Gastrocnemius medialis (tissue), 4 donors: ENCODE measurements around the gene PPIL1. TPM values are rescaled to one million over a fixed set of nuclear protein-coding genes. Genes with fewer than 3 reads are reported as not detected.

Experiments
- ATAC-seq, 2 donors: fragments of 150-250 bp; one replicate each; pipeline ENCODE4 v1.9.1; 2016
- DNase-seq, 2 donors: peaks; one replicate each; pipeline ENCODE4 v3.0.0-alpha.2; 2019
- H3K27ac ChIP-seq, 4 donors: fragments of 200-600 bp; sonication (generic); 1 replicate in 1 of 4; 2 replicates in 3 of 4; pipeline ENCODE4 v1.5.1; 2016 to 2018; ENCODE audit warnings: mild to moderate bottlenecking in 2 of 4, moderate library complexity in 1 of 4
- H3K27me3 ChIP-seq, 3 donors: fragments of 200-600 bp; sonication (generic) in 2 of 3; 1 replicate in 1 of 3; 2 replicates in 2 of 3; pipeline versions ENCODE4 v1.5.1 to v1.6.0; 2016 to 2019; ENCODE audit warnings: mild to moderate bottlenecking in 1 of 3, moderate library complexity in 1 of 3
- H3K36me3 ChIP-seq, 2 donors: fragments of 200-600 bp; sonication (generic) in 1 of 2; one replicate each; pipeline ENCODE4 v1.5.1; 2017 to 2018
- H3K4me1 ChIP-seq, 2 donors: fragments of 200-600 bp; sonication (generic) in 1 of 2; one replicate each; pipeline ENCODE4 v1.5.1; 2016 to 2017; ENCODE audit warnings: mild to moderate bottlenecking in 2 of 2
- H3K4me3 ChIP-seq, 4 donors: fragments of 200-600 bp; sonication (generic) in 3 of 4; 1 replicate in 1 of 4; 2 replicates in 3 of 4; pipeline ENCODE4 v1.5.1; 2016 to 2019; ENCODE audit warnings: mild to moderate bottlenecking in 2 of 4
- H3K9me3 ChIP-seq, 3 donors: fragments of 200-600 bp; sonication (generic) in 2 of 3; 1 replicate in 1 of 3; 2 replicates in 2 of 3; pipeline ENCODE4 v1.5.1; 2016 to 2019
- CTCF ChIP-seq, 5 experiments: fragments of 450-650 bp in 3 of 5; fragments of 200-600 bp in 2 of 5; sonication (generic) in 2 of 5; IDR thresholded peaks in 4 of 5; conservative IDR thresholded peaks in 1 of 5; 1 replicate in 4 of 5; 2 replicates in 1 of 5; pipeline ENCODE4 v1.5.1; 2016 to 2019; ENCODE audit warnings: antibody characterized with exemption in 5 of 5, mild to moderate bottlenecking in 3 of 5, moderate library complexity in 3 of 5
- POLR2A ChIP-seq, 2 donors: fragments of 450-650 bp; IDR thresholded peaks; one replicate each; pipeline ENCODE4 v1.6.1; 2017; ENCODE audit warnings: antibody characterized with exemption in 2 of 2, mild to moderate bottlenecking in 2 of 2, moderate library complexity in 2 of 2
- in situ Hi-C, 4 donors: fragments of 200-750 bp; cut with MboI; loops; one replicate each; pipeline versions ENCODE4 v1.15.0 to v1.8.0; 2017; ENCODE audit warnings: low sequenced_read_pairs in 4 of 4
- intact Hi-C: fragments of 100-400 bp; cut with DNase I; formaldehyde crosslinking; loops from one replicate; pipeline ENCODE4 v1.15.1; 2023; ENCODE audit warnings: low total_unique reads
- total RNA-seq, 4 donors: library from RNA; depleted of rRNA; stranded (reverse); fragments of >200 nt; gene quantifications; one replicate each; pipeline versions ENCODE4 v1.1.0 to v1.2.3, GENCODE V29; 2016

PPIL1 gene
- total RNA-seq, 4 donors from 2014 or later, result 5.4 to 18.7 (median 16.8) TPM

- in situ Hi-C loops (no loop called here), intact Hi-C loops (no loop called here)
- Histone ChIP-seq H3K27me3 (no peaks in the 10 kb centered on the region), H3K36me3 (no peaks in the 10 kb centered on the region), H3K4me3 (no peak overlapping the region), H3K4me1 (no peaks in the 10 kb centered on the region), H3K9me3 (no peaks in the 10 kb centered on the region), H3K27ac (no peak overlapping the region)
- TF ChIP-seq POLR2A (IDR thresholded peaks at IDR 0.05), result no peak
- TF ChIP-seq CTCF (IDR thresholded peaks at IDR 0.05 in 4 of 5, conservative IDR thresholded peaks at IDR 0.05 in 1 of 5), result no peak
- ATAC-seq (no peak), DNase-seq (no peak)
These were observed 65.4 kb downstream of the PPIL1 start for GRCh38 chr6:36809156-36809555.

GRCh38 chr6:36808634-36809033 is 66.0 kb downstream of the PPIL1 start:
- intact Hi-C loops (no loop called here), in situ Hi-C loops (no loop called here)
- Histone ChIP-seq H3K4me1 (no peaks in the 10 kb centered on the region), H3K27me3 (no peaks in the 10 kb centered on the region), H3K36me3 (no peaks in the 10 kb centered on the region), H3K27ac (no peak overlapping the region), H3K4me3 (no peak overlapping the region), H3K9me3 (no peaks in the 10 kb centered on the region)
- no peak for ATAC-seq
- DNase-seq, result no peak
- TF ChIP-seq CTCF (IDR thresholded peaks at IDR 0.05 in 4 of 5, conservative IDR thresholded peaks at IDR 0.05 in 1 of 5) (no peak), POLR2A (IDR thresholded peaks at IDR 0.05) (no peak)

- no peak overlapping the region for H3K27ac ChIP-seq
- no peaks in the 10 kb centered on the region for H3K36me3 ChIP-seq
- no peaks in the 10 kb centered on the region for H3K4me1 ChIP-seq
- H3K27me3 ChIP-seq, result no peaks in the 10 kb centered on the region
- in situ Hi-C loops, result no loop called here
- no peak for TF ChIP-seq POLR2A (IDR thresholded peaks at IDR 0.05)
- no peak for TF ChIP-seq CTCF (IDR thresholded peaks at IDR 0.05 in 4 of 5, conservative IDR thresholded peaks at IDR 0.05 in 1 of 5)
- no peak for ATAC-seq
- intact Hi-C loops, result no loop called here
- no peak overlapping the region for H3K4me3 ChIP-seq
- DNase-seq, result no peak
- H3K9me3 ChIP-seq, result no peaks in the 10 kb centered on the region
These were observed 66.9 kb downstream of the PPIL1 start for GRCh38 chr6:36807750-36808149.

GRCh38 chr6:36807143-36807542 is 67.5 kb downstream of the PPIL1 start:
- intact Hi-C loops, result no loop called here
- Histone ChIP-seq H3K36me3 (no peaks in the 10 kb centered on the region), H3K4me3 (no peak overlapping the region), H3K4me1 (no peaks in the 10 kb centered on the region), H3K9me3 (no peaks in the 10 kb centered on the region), H3K27ac (no peak overlapping the region), H3K27me3 (no peaks in the 10 kb centered on the region)
- TF ChIP-seq CTCF (IDR thresholded peaks at IDR 0.05 in 4 of 5, conservative IDR thresholded peaks at IDR 0.05 in 1 of 5), result no peak
- no peak for TF ChIP-seq POLR2A (IDR thresholded peaks at IDR 0.05)
- DNase-seq, result no peak
- in situ Hi-C loops, result no loop called here
- no peak for ATAC-seq

GRCh38 chr6:36805917-36806316 is 68.7 kb downstream of the PPIL1 start:
- intact Hi-C loops, result no loop called here
- in situ Hi-C loops, result no loop called here

More at GRCh38 chr6:36805917-36806316, 68.7 kb downstream of the PPIL1 start:
- Histone ChIP-seq H3K27ac (no peak overlapping the region), H3K4me1 (no peaks in the 10 kb centered on the region), H3K4me3 (no peak overlapping the region), H3K27me3 (no peaks in the 10 kb centered on the region), H3K9me3 (no peaks in the 10 kb centered on the region), H3K36me3 (no peaks in the 10 kb centered on the region)
- DNase-seq (no peak), ATAC-seq (no peak)
- no peak for TF ChIP-seq POLR2A (IDR thresholded peaks at IDR 0.05)
- TF ChIP-seq CTCF (IDR thresholded peaks at IDR 0.05 in 4 of 5, conservative IDR thresholded peaks at IDR 0.05 in 1 of 5), result no peak
